HG02970 (cell line): ENCODE results near the gene SMIM45.

Source experiments
- ATAC-seq: cut with Tn5 transposase; IDR thresholded peaks from one replicate; pipeline ENCODE4 v1.9.1; 2021; ENCODE audit warnings: mild to moderate bottlenecking, moderate library complexity, moderate number of reproducible peaks; ENCODE audit not compliant: unreplicated experiment, low FRiP score

Gene SMIM45

DNA sequence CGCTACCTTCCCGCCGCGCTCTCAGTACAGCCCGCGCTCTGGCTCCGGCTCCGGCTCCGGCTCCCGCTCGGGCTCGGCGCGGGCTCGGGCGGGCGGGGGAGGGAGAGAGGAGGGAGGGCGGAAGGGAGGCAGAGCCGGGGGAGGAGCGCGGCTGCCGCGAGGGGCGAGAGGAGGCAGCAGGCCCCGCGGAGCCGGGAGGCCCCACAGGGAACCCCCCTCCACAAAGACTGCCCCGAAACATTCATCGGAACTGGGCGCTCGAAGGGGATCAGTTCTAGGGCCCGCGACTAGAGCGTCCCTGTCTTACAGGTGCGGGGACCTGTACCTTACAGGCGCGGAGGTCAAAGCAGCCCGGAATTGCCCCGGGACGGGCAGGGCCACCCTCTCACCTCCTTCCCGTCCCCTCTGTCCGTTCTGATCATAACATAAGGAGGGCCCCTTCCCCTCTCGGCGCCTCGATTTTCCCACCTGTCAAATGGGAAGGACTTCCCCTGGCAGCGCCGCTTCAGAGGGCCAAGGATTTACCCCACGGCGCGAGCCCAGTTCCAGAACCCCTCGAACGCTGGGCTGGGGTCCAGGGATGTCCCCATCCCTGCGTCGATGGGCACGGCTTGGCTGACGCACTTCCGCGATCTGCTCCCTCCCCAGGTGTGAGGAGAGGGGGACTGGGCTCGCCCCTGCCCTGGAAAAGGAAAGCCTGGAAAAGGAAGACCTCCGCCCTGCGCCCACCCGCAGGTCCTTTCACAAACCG is 36.7 kb upstream of the SMIM45 start, which contains the start of gene SHISA8:
Gene SHISA8, minus strand, starts transcription at position 40 of the 751 bp plus-strand sequence. CDS start 407 bp downstream, outside the sequence.
- ATAC-seq = no peak

DNA sequence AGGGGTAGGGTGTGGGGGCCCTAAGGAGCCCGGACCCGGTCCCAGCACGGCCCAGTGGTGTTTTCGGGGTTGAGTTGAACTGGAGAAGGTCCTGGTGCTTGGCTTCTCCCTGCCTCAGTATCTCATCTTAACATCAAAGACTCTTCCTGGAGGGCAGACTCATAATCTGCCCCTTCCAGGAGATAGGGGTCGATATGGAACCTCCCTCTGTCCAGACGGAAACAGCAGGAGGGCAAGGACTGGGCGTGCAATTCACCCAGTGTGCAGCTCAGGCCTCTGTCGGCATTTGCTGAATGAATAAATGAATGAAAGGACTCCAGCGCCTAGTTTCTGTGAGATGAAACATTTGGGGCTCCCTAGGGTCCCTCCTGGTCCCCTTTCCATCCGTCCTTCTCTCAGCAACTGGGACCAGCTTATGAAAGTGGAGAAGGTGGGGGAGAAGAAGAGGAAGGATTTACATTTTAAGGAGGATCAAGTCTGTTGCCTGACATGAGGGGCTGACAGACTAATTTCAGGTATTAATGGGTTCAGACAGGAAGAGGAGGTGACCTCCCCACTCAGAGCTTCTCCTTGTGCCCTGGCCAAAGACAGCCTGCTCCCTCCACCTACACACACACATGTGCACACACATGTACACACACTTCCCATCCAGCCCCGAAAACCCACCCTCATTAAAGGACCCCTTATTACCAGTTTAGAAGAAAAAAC is 36.0 kb upstream of the SMIM45 start:
- no peak for ATAC-seq

DNA sequence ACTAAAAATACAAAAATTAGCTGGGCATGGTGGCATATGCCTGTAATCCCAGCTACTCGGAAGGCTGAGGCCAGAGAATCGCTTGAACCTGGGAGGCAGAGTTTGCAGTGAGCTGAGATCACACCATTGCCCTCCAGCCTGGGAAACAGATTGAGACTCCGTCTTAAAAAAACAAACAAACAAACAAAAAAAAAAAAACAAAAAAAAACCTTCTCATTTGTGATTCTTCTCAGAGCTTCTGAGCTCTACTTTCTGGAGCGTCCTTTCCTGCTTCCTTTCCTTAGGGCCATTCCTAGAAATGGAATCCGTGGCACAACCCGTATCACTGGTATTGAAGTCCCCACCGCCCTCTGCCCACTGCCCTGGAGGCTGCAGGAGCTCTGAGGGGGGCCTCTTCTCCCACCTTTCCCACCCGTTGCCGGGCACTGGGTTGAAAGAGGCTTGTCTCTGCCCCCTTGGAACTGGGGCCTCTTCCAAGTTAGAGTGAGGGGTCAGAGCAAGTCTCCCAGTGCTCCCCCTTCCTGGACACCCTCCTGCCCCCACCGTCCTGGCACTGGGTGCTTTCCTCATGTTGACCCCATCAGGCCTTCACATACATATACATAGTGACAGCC is 35.1 kb upstream of the SMIM45 start:
- ATAC-seq = no peak

DNA sequence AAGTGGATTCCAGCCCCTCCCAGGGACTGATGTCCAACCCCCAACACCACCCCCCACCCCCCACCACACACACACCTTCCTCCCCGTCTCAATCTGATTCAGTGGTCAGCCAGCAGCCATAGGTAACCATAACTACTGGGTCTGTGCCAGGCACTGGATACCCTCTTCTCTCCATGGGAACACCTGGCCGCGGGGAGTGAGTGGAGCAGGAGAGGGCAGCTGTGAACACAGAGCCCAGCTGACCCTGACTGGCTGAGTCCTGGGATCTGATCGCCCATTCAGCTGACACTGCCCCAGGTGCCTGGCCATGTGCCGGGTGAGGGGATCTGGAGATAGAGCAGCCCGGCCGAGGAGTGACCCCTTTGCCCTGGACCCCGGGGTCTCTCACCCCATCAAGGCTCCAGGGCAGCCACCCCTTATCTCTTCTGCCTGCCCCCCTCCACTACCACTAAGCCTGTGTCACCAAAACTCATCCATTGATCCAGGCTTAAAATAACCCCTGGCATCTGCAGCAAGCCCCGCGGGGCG is 34.5 kb upstream of the SMIM45 start:
- ATAC-seq = no peak

DNA sequence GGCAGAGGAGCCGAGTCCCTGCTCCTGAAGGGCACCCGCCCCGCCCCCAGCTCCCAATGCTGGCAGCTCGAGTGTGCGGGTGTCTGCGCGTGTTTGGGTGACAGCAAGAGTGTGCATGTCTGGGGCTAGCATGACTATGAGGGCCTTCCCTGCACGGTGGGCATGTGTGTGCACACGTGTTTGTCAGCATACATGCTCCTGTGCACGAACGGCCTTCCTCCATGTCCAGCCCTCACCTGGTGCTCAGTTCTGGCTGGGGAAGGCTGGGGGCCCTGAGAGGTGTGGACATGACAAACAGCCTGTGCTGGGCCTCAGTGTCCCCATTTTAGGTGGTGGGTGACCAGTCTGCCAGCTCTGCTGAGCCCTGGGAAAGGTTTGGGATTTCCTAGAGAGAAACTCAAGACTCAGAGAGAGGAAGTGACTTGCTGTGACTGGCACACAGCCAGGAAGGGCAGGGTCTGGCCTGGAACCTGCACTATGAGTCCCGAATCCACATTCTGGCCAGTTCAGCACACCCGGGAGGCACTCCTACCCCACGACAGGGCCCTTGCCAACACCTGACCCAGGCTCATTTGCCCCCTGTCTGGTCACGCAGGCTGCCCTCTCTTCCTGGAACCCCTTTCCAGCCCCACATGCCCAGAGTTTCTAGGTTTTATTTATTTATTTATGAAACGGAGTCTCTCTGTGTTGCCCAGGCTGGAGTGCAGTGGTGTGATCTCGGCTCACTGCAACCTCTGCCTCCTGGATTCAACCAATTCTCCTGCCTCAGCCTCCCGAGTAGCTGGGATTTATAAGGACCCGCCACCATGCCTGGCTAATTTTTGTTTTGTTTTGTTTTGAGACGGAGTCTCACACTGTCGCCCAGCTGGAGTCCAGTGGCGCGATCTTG is 33.8 kb upstream of the SMIM45 start:
- ATAC-seq = no peak

DNA sequence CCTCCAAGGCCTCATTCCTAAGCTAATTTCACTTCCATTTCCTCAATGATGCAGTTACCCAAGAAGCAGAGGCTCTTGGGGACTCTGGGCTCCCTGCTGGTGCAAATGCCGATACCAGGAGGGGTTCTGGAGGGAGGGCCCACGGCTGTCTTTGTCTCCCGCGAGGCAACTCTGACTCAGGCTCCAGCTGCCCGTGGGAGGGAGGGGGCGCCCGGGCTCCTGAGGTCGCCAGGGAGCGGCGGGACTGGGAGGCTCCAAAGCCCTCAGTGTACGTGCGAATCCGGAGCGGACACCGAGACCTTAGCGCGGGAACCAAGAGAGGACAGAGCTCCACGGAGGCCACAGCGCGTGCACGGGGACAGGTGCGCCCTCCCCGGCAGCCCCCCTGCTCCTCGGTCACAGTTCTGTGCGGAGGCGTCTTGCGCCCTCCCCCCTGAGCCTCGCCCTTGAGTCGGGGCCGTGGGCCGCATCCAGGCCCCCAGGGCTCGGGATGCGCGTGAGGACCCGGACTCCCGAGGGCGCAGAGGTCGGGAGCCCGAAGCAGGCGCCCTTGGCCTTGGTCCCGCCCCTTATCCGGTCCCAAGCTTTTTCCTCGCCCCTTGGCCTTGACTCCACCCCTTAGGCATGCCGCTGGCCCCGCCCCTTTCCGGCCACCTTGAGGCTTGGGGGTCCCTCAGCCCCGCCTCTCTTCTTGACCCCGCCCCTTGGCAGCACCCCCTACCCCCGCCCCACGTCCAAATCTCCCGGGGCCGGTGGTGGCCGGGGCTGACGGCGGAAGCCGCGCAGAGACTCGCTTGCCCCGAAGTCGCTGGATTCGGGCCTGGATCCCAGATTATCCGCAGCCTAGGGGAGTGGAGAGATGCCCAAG is 32.4 kb upstream of the SMIM45 start:
- ATAC-seq = peak; percentile 60

DNA sequence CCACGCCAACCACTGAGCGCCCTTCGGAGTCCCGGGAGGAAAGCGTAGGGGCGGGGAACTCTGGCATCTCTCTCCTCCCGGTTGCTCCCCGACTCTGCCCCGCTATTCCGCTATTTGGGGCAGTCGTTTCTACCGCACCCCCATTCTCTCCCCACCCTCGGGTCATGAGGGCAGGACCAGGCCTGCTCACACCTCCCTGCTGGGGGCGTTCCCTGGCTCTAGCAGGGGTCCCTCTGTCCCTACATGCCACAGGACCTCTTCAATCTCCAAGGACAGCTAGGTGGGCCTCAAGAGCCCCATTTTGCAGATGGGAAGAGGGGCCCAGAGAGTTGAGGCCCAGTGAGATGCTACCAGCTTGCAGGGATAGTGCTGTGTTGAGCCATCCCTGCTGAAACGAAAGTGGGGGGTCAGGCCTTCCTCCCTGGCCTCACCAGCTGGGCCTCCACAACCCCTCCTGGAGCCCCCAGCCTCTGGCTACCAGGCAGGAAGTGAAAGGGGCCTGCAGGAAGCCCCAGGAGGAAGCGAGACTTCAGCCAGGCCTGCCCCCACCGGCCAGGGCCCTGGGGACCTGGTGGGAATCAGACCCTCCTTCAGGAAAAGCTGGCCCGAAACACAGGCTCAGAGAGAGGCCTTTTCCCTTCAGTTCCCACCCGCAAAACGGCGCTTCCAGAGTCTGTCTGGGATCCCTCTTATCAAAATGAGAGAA is 31.5 kb upstream of the SMIM45 start:
- ATAC-seq = peak; percentile 21

DNA sequence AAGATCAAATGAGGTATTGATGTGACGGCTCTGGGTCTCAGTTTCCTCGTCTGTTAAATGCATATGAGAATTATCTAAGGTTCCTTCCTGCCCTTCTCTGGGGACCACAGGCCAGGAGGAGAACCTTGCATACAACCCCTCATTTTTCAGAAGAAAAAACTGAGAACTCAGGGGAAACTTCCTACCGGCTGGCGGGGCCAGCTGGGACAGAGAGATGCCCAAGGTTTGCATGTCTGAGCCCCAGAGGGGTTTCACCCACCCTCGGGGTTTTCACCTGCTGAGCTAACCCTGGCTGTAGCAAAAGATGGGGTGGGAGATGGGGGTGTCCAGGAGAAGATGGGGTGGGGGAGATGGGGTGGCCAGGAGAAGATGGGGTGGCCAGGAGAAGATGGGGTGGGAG is 29.6 kb upstream of the SMIM45 start:
- ATAC-seq = no peak

DNA sequence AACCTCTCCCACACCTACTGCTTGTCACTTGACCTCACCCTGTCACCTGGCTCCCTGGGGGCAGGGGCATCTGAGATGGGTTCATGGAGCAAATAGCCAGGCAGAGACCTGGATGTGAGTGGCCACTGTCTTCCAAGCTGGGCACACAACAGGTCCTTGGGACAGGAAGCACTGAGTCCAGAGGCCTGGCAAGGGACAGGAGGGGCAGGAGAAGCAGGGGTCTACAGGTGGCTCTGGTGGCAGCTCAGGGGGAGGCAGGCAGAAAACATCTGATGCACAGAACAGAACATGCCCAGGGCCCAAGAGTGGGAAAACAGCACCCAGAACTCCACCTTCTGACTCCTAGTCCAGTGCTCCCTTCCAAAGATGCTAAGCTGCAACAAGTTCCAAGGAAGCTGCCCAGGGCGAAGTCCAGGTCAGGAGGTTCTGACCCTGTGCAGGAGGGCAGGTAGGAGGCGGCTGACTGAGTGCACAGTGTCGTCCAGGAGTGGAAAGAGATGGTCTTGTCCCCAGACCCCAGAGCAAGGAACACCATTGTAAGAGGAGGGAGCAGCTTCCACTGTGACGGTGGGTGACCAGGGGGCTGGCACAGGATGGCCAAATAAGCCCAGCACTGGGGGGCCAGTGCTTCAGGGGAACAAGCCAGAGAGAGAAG is 28.9 kb upstream of the SMIM45 start:
- no peak for ATAC-seq

DNA sequence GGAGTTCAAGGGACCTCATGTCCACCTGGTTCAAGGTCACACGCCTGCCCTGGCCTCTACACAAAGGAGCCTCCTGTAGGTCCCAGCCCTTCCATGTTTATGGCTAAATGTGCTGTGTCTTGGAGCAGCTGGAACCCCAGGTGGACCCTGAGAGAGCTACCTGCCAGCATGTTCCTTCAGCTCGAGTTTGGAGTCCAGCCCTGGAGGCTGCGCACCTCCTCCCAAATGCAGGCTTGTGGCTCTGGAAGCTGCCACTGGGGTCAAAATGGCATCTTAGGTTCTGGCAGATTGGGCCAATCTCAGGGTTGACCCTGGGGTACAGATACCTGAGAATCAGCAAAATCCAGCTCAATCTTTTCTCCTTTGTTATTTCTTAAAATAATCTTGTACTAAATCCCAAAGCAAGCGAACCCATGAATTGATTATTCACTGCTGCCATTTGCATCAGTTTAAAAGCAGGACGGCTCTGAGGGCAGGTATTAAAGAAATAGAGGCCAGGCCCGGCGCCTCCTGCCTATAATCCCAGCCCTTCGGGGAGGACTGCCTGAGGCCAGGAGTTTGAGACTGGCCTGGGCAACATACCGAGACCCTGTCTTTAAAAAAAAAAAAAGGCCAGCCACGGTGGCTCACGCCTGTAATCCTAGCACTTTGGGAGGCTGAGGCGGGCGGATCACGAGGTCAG is 28.2 kb upstream of the SMIM45 start:
- no peak for ATAC-seq

DNA sequence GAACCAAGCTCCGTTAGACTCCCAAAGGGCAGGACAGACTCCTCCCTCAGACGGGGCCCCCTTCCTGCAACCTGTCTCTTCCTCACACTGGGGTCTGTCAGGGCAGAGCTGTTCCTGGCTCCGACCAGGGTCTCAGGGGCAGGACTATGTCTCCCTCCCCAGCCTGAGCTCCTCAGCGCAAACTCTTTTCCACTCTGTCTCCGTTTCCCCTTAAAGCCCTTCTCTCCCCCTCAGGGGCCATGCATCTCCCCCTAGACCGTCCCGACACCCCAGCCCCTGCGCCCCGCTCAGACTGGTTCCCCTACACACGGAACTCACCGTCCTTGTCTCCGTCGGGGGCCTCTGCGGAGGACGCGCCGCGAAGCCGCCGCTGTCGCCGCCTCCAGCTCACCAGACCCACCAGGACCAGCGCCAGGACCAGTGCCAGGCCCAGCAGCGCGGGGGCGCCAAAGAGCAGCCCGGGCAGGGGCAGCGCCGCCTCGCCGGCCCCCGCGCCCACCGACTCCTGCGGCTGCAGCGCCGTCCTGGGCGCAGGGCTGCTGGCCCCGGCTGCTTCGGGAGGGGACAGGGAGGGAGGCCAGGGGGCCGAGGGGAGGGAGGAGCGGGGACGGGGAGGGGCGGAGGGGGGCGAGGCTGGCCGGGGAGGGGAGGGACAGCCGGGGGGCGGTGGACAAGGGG is 26.0 kb upstream of the SMIM45 start:
- ATAC-seq = peak; percentile 39

DNA sequence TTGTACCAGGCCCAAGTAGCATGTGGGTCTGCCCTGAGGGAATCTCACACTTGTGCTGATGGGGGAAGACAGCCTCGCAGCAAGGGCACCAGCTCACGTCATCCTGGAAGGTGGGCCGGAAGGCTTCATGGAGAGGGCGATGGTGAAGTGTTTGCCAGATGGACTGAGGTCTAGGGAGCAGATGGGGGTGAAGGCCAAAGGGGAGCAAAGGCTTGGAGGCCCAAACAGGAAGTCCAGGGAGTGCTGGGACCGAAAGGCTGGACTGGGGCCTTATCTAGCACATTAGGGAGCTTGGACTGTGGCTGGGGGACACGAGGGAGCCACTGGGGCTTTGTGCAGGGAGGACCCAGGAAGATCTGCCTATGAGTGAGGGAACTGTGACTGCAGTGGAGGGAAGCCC is 24.1 kb upstream of the SMIM45 start:
- no peak for ATAC-seq

DNA sequence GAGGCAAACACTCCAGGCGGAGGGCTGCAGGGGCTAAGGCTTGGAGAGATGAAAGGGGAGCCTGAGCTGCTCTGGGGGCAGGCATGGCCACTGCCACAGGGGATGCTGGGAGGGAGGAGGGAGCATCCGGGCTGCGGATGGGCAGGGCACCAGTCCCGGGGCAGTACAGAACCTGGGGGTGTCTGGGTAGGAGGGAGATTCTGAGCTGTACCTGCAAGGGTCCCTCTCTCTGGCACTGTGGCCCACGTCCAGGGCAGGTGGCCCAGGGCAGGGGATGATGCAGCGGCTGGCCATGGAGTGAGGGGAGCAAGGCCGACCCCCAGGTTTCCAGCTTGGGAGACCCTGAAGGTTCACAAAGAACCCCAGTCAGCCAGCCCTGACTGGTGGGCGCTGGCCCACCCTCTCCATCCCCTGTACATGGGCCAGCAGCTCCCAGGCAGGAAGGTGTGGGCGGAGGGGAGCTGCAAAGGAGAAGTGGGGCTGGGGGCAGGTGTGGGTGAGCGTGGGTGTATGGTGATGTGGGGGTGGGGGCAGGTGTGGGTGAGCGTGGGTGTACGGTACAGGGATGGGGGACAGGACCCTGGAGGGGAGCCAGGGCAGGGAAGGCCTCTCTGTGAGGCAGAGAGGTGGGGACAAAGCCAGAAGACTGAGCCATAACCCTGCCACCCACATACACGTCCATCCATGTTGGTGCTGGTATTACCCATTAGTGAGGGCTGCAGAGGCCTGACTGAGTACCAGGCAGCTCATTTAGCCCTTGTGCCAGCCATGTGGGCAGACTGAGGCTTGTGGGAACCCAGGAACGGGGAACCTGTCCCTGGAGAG is 23.1 kb upstream of the SMIM45 start:
- ATAC-seq = no peak

DNA sequence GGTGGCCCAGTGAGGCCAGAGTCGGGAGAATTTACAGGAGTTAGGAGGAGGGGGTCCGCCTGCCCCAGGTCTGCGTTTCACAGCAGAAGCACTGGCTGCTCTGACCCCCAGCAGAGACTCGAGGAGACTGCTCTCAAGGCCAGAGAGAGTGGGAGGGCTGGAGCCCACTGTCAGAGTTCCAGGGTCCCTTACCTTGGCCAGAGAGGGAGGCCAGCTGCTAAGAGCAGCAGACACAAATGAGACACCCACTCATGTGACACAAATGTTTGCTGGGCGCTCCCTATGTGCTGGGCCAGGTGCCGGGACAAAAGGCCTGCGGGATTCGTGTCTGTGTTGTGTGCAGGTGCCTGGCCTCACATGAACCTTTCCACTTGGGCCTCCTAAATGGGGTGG is 22.5 kb upstream of the SMIM45 start:
- ATAC-seq = no peak

DNA sequence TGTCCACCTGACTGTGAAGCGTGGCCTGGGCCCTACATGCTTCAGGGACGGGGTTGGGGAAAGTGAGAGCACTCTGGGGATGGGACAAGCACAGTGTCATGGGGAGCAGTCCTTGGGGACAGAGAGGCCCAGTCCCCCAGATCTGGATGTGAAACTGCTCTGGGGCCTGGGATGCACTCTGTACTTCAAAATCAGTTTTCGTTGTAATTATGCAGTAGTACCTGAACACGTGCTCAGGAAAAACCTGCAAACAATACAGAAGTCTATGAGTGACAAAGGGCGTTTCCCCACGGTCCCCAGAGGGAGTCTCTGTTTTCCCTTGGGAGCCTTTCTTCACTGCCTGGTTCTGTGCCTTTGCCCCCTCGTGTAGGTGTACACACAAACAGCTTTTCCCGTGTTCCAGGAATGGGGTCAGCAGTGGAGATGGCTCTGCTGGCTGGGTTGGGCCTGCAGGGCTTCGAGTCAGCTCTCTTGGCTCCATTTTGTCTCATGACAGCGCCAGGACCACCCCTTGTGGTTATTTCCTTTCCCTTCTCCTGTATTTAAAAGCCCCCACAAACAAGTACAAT is 20.2 kb upstream of the SMIM45 start:
- ATAC-seq = no peak

DNA sequence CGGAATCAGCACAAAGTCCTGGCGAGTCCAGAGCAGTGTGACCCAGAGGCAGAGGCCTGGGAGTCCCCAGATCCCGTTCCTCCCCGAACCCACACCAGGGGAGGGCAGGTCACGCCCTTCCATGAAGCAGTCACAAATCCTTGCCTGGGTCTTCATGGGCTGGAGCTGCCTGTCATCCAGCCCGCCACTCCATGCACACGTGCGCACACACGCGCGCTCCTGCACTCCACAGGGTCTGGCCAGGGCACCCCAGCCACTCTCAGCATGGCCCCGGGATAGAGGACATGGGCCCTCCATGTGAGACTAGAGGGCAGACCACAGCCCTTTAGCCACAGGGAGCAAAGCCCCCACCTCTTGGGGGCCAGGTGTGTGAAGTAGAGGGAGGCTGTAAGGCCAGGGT is 19.6 kb upstream of the SMIM45 start:
- ATAC-seq = no peak
